ENCODE data around the gene PMFBP1.
"Not testable (repeated sequence)": the region's sequence is repeated elsewhere in the genome, so short reads cannot be mapped to it uniquely, and the experiment has no call there.

The PMFBP1 gene

DNA sequence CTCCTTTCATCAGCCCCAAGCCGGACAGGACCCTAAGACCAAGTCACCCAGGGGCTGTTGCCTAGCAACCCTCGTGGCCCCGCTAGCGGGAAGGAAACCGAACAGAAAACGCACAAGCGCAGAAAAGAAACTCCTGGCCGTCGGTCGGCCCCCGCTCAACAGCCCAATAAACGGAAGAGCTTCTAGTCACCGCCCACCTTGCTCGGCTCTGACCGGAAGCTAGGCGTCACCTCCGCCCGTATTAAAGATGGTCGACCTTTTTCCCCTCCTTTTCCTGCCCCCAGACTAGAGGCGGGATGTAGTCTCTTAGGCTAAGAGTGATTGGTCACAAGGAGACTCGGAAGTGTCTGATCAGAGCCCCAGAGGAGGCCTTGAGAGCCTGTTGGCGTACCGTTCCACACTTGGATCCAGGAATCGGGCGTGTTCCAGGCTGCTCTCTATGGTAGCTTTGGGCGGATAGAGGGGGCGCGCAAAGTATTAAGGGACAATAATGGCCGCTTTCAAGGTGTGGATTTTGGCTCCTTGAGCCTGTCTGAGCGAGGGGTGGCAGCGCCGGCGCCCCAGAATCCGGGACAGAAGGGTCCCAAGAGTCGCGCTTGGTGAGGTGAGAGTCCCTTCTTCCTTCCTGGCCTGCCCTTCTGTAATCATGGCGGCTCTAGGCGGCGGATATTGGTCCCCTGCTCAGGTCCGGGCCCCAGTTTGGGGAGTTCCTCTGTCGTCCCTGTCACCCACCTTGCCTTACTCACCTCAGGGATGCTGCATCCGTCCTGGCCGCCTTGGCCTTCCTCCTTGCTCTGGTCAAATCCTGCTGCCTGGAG is 78.3 kb downstream of the PMFBP1 start, which contains the start of the genes DHX38 and TXNL4B:
DHX38 (plus strand) TSS at position 400 of the 818 bp plus-strand sequence. CDS start 2,311 bp downstream, outside the sequence.
TXNL4B (minus strand) TSS at position 173 of the 818 bp plus-strand sequence. CDS start 2,871 bp downstream, outside the sequence.
- TF ChIP-seq, protein P1, sequence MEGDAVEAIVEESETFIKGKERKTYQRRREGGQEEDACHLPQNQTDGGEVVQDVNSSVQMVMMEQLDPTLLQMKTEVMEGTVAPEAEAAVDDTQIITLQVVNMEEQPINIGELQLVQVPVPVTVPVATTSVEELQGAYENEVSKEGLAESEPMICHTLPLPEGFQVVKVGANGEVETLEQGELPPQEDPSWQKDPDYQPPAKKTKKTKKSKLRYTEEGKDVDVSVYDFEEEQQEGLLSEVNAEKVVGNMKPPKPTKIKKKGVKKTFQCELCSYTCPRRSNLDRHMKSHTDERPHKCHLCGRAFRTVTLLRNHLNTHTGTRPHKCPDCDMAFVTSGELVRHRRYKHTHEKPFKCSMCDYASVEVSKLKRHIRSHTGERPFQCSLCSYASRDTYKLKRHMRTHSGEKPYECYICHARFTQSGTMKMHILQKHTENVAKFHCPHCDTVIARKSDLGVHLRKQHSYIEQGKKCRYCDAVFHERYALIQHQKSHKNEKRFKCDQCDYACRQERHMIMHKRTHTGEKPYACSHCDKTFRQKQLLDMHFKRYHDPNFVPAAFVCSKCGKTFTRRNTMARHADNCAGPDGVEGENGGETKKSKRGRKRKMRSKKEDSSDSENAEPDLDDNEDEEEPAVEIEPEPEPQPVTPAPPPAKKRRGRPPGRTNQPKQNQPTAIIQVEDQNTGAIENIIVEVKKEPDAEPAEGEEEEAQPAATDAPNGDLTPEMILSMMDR (IDR thresholded peaks at IDR 0.05; ENCODE audit: low read depth, low read length, missing control alignments), result no peak
- DNase-seq (ENCODE audit: extremely low read depth, low read depth), result peak; percentile 98
- peak within 1 kb of the TSS; percentile 77 for H3K4me3 ChIP-seq (replicated peaks; ENCODE audit: low read depth, low read length)

GRCh38 chr16:72092832-72093447 is 79.0 kb downstream of the PMFBP1 start:
- peak; percentile 42 for DNase-seq (ENCODE audit: extremely low read depth, low read depth)
- H3K4me3 ChIP-seq (replicated peaks; ENCODE audit: low read depth, low read length), result peak overlapping the region; percentile 77

DNA sequence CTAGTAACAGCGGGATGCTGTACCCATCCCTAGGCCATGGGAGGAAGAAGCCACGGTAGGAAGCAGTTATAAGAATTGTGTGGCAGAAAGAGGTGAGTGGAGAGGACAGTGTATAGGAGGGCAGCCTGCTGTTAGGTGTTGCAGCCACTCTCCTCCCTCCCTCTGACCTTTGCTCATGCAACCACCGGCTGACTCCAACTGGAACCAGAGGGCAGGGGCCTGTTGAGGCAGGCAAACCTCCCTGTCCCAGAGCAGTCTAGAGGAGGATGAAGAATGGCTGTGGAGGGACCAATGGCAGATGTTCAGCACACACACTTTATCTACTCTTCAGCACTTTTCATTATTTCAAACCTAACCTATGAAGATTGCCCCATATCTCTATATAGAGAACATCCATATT is 80.7 kb downstream of the PMFBP1 start:
- no peak for DNase-seq (ENCODE audit: extremely low read depth, low read depth)
- TF ChIP-seq, protein P1 (IDR thresholded peaks at IDR 0.05; ENCODE audit: low read depth, low read length, missing control alignments), result no peak

More at GRCh38 chr16:72092832-72093447, 79.0 kb downstream of the PMFBP1 start:
- TF ChIP-seq, protein P1 (IDR thresholded peaks at IDR 0.05; ENCODE audit: low read depth, low read length, missing control alignments), result no peak

DNA sequence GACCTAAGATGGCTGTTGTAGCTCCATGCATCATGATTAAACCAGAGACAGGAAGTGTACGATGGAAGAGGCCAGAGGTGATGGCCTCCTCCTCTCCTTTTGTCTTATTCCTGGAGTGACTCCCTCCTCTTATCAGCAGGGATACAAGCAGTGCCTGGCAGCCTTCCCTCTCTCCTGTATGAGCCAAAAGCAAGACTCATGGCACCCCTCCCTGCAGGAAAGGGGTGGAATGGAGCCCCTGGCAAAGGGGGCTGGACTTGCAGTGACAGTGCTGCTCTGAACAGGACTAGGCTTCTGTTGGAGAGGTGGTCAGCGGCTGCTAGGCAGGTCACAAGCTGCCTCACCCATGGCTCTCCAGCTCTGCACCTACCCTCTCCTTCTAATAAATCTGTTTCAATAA is 87.0 kb downstream of the PMFBP1 start:
- TF ChIP-seq, protein P1 (IDR thresholded peaks at IDR 0.05; ENCODE audit: low read depth, low read length, missing control alignments), result no peak
- no peak overlapping the region for H3K4me3 ChIP-seq (replicated peaks; ENCODE audit: low read depth, low read length)
- no peak for DNase-seq (ENCODE audit: extremely low read depth, low read depth)

More for the DNA sequence above, 80.7 kb downstream of the PMFBP1 start:
- H3K4me3 ChIP-seq (replicated peaks; ENCODE audit: low read depth, low read length), result no peak overlapping the region

DNA sequence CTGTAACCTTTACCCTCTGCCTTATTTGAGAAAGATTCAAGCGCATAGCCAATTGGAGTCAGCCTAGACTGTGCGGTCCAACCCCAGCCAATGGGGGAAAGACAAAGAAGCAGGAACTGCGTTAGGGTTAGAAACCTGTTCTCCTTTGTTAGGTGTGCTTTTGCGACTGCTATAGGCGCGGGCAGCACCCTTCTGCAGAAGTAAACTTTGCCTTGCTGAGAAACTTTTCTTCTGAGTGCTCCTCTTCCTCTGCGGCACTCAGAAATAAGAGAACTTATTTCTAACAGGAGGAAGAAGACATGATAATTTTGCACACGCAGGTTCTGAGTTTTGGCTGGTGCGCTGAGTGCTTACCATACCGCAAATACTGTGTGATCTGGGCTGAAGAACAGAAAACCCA is 87.5 kb downstream of the PMFBP1 start:
- TF ChIP-seq, protein P1 (IDR thresholded peaks at IDR 0.05; ENCODE audit: low read depth, low read length, missing control alignments), result no peak
- DNase-seq (ENCODE audit: extremely low read depth, low read depth), result no peak
- no peak overlapping the region for H3K4me3 ChIP-seq (replicated peaks; ENCODE audit: low read depth, low read length)

DNA sequence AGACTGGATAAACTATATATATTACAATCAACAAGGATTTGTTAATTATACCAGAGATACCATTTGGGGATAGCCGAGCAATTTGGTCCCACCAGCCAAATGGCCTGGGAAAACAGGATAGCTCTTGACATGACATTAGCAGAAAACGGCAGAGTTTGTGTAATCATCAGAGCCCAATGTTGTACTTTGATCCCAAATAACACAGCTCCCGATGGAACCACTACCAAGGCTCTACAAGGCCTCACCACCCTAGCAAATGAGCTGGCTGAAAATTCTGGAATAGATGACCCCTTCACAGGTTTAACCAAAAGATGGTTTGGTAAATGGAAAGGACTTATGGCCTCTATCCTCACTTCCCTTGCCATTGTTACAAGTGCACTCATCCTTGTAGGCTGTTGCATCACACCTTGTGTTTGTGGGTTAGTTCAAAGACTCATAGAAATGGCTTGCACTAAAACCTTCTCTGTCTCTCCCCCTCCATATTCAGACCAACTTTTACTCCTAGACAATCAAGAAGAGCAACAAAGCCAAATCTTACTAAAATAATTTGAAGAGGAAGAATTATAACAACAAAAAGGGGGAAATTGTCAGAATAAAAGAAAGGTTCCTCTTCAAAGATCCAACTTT is 88.1 kb downstream of the PMFBP1 start:
- TF ChIP-seq, protein P1 (IDR thresholded peaks at IDR 0.05; ENCODE audit: low read depth, low read length, missing control alignments), result no peak
- no peak for DNase-seq (ENCODE audit: extremely low read depth, low read depth)
- no peak overlapping the region for H3K4me3 ChIP-seq (replicated peaks; ENCODE audit: low read depth, low read length)

DNA sequence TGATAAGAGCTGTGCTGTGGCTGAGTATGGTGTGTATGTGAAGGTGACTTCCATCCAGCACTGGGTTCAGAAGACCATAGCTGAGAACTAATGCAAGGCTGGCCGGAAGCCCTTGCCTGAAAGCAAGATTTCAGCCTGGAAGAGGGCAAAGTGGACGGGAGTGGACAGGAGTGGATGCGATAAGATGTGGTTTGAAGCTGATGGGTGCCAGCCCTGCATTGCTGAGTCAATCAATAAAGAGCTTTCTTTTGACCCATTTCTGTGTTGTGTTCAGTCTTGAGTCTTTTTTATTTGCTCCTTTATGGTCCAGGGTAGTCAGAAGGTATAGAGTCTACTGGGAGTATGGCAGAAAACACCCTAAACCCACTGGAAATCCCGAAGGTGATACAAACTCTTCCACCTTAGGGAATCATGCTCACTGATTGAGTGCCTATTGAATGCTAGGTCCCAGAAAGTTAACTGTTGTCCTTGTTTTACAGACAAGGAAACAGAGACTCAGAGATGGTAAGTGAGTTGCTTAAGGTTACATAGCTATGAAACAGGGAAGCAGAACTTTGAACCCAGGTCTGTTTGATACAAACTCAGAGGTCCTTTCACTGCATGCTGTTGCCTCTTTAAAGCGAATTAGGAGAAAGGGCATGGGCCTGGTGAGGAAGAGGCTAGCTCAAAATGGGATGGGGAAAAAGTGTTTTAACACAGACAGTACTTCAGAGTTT is 94.8 kb downstream of the PMFBP1 start:
- H3K4me3 ChIP-seq (replicated peaks; ENCODE audit: low read depth, low read length); DNase-seq (ENCODE audit: extremely low read depth, low read depth): not testable (repeated sequence)

DNA sequence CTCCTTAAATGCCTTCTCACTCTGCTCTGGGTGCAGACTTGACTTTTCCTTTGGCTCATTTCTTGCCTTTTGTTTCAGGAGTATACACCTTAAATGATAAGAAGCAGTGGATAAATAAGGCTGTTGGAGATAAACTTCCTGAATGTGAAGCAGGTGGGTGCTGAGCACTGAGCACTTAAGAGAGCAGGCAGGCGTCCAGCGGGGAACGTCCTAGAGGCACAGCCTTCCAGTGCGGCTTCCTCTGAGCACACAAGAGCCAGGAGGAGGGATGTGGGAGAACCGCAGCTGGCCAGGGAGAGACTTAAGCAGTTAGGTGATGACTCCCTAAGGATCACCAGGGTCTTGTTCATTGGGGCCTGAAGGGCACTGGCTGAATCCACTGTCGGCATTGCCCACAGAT is 96.9 kb downstream of the PMFBP1 start:
- not testable (repeated sequence) for H3K4me3 ChIP-seq (replicated peaks; ENCODE audit: low read depth, low read length); DNase-seq (ENCODE audit: extremely low read depth, low read depth)
